ENCODE measurements around the gene EFNA4.

Gene EFNA4

DNA sequence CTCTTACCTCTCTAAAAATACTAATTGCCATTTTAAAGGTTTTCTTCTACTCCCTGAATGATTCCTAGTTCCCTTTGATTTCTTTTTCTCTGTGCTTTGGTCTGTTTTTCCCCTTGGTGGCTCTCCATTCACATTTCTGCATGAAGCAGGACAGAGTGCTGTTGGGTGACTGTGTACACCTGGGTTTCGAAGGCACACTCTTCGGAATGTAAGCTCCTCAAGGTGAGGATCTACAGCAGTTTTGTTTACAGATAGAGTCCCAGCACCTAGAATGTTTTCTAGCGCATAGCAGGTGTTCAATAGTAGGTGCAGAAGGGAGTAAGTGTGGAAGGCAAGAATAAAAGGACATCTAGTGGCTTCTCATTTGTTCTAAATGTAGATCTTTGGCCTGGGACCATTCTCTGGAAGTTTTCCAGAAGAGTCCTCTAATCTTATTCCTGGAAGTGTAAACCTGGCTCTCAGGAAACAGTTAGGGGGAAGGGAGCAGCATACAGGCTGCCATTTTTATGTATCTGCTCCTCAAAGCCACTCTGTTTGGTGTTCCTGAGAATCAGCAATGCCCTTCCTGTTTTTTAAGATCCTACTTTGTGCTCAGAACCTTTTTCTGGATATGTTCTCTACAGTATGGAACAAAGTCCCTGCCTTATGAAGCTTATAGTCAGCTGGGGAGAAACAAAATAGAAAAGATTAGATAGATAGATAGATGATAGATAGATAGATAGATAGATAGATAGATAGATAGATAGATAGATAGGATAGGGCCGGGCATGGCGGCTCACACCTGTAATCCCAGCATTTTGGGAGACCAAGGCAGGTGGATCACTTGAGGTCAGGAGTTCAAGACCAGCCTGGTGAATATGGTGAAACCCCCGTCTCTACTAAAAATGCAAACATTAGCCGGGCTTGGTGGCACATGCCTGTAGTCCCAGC lies 41.3 kb downstream of the EFNA4 start:
- H3K27ac Mint-ChIP-seq, result no peak overlapping the region
- H3K36me3 Mint-ChIP-seq (ENCODE audit: low read depth), result no peaks in the 10 kb centered on the region
- peaks cover 4% of the 10 kb centered on the region for H3K4me1 Mint-ChIP-seq
- no peaks in the 10 kb centered on the region for H3K9me3 Mint-ChIP-seq
- no peak for TF ChIP-seq CTCF (IDR thresholded peaks at IDR 0.05; ENCODE audit: unreplicated experiment in 3 of 3)
- no peak overlapping the region for H3K4me3 Mint-ChIP-seq
- peaks cover 16% of the 10 kb centered on the region for H3K27me3 Mint-ChIP-seq (ENCODE audit: low read depth)

GRCh38 chr1:155105604-155106011 lies 42.1 kb downstream of the EFNA4 start:
- Mint-ChIP-seq H3K27ac (no peak overlapping the region), H3K4me1 (peaks cover 4% of the 10 kb centered on the region), H3K36me3 (ENCODE audit: low read depth) (no peaks in the 10 kb centered on the region), H3K9me3 (no peaks in the 10 kb centered on the region), H3K27me3 (ENCODE audit: low read depth) (peaks cover 16% of the 10 kb centered on the region), H3K4me3 (no peak overlapping the region)
- TF ChIP-seq CTCF (IDR thresholded peaks at IDR 0.05; ENCODE audit: unreplicated experiment in 3 of 3), result no peak

GRCh38 chr1:155106862-155107261 lies 43.3 kb downstream of the EFNA4 start:
- H3K27ac Mint-ChIP-seq, result no peak overlapping the region
- no peaks in the 10 kb centered on the region for H3K36me3 Mint-ChIP-seq (ENCODE audit: low read depth)
- no peak for TF ChIP-seq CTCF (IDR thresholded peaks at IDR 0.05; ENCODE audit: unreplicated experiment in 3 of 3)
- peaks cover 16% of the 10 kb centered on the region for H3K27me3 Mint-ChIP-seq (ENCODE audit: low read depth)
- no peak overlapping the region for H3K4me3 Mint-ChIP-seq
- peaks cover 4% of the 10 kb centered on the region for H3K4me1 Mint-ChIP-seq
- no peaks in the 10 kb centered on the region for H3K9me3 Mint-ChIP-seq

- no peak for TF ChIP-seq CTCF (IDR thresholded peaks at IDR 0.05; ENCODE audit: unreplicated experiment in 3 of 3)
- Mint-ChIP-seq H3K27ac (no peak overlapping the region), H3K36me3 (ENCODE audit: low read depth) (no peaks in the 10 kb centered on the region), H3K27me3 (ENCODE audit: low read depth) (peaks cover 16% of the 10 kb centered on the region), H3K4me3 (no peak overlapping the region), H3K9me3 (no peaks in the 10 kb centered on the region), H3K4me1 (peaks cover 4% of the 10 kb centered on the region)
Observed at GRCh38 chr1:155107309-155108264, 44.0 kb downstream of the EFNA4 start.

GRCh38 chr1:155108296-155108695 lies 44.8 kb downstream of the EFNA4 start:
- peaks cover 16% of the 10 kb centered on the region for H3K27me3 Mint-ChIP-seq (ENCODE audit: low read depth)

More at GRCh38 chr1:155108296-155108695, 44.8 kb downstream of the EFNA4 start:
- no peak for TF ChIP-seq CTCF (IDR thresholded peaks at IDR 0.05; ENCODE audit: unreplicated experiment in 3 of 3)
- peaks cover 4% of the 10 kb centered on the region for H3K4me1 Mint-ChIP-seq
- no peaks in the 10 kb centered on the region for H3K9me3 Mint-ChIP-seq
- no peaks in the 10 kb centered on the region for H3K36me3 Mint-ChIP-seq (ENCODE audit: low read depth)
- no peak overlapping the region for H3K4me3 Mint-ChIP-seq
- no peak overlapping the region for H3K27ac Mint-ChIP-seq
